Hematopoietic multipotent progenitor cell treated with erythropoietin and hydrocortisone succinate and interleukin-3 and kit ligand, for 17 days (in vitro differentiated cells): ENCODE data around the gene PIK3IP1.

Experiments
- DNase-seq: peaks from one replicate; pipeline ENCODE4 v3.0.0-alpha.2; 2015; ENCODE audit warnings: low spot score

Gene PIK3IP1

DNA sequence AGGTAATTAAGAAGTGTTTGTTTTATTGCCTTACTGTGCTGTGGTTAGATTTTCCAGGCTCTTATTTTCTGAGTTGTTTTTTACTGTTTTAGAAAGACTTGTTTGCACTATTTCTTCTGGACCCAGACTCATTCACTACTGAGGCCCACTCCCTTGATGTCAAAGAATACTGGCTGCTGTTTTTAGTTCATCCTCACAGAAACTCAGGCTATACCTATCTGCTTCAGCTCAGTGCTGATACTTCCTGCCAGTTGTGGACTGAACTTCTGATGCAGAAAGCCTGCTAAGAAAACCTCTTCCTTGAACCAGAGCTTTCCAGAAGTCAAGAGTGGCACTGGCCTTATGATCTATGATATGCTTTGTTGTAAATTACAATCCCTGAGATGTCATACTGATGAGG lies 15.9 kb upstream of the PIK3IP1 start:
- no peak for DNase-seq

DNA sequence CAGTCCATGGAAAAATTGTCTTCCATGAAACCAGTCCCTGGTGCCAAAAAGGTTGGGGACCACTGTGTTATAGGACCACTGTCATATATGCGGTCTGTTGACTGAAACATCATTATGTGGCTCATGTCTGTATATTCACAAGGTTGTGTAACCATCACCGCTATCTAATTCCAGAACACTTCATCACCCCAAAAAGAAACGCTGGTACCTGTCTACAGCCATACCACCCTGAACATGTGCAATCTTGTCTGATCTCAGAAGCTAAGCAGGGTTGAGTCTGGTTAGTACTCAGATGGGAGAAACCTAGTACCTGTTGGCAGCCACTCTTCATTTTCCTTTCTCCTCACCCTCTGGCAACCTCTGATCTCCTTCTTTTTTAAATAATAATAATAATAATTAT lies 12.9 kb upstream of the PIK3IP1 start:
- no peak for DNase-seq

DNA sequence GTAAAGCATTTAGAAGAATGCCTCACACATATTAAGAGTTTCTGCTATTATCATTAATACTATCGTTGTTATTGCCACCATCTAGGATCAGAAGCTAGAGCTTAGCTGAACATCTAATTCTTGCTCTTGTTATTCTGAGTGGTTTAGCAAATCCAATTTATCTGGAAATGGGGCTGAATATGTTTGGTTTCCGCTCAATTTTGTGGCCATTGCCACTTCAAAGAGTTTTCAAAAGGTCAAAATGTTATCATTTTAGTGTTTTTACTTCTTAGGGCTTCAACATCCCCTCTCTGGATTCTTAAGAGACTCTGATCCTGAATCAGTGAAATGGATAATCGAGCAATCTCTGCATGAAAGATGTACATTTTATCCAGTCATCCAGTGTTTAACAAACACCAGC lies 10.2 kb upstream of the PIK3IP1 start:
- no peak for DNase-seq

DNA sequence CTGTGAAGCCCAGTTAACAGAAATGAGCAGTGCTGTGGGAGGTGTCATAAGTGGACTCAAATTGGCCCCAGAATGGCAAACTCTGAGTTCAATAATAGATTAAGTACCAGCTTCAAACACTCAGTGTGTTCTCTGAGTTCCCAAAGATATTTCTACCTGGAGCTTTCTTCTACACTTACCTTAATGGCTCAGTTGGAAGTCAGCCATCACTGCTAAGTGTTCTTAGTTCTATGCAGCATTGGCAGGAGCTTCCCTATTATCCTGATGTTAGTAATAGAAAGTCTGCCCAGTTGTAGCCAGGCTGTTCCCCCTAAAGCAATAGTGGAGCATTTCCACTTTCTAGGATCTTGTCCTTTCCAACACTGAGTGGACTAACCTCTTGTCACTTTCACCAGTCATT lies 9.7 kb upstream of the PIK3IP1 start:
- DNase-seq = no peak

DNA sequence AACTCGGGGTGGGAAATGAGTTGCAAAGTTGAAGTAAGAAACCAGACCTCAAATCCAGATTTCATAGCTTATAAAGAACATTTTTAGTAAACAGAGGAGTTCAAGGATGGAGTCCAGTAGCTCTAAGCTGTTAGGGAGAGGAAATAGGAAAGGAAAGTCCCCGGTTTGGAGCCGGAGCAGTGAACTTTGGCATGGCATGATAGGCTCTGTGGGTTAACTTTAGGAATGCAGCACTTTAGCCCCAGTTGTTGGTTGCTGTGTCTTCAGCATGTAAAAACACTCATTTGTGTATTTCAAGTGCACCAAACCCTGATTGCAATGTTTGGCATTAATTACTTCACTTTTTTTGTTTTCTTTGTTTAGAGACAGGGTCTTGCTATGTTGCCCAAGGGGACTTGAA lies 8.6 kb upstream of the PIK3IP1 start:
- no peak for DNase-seq

DNA sequence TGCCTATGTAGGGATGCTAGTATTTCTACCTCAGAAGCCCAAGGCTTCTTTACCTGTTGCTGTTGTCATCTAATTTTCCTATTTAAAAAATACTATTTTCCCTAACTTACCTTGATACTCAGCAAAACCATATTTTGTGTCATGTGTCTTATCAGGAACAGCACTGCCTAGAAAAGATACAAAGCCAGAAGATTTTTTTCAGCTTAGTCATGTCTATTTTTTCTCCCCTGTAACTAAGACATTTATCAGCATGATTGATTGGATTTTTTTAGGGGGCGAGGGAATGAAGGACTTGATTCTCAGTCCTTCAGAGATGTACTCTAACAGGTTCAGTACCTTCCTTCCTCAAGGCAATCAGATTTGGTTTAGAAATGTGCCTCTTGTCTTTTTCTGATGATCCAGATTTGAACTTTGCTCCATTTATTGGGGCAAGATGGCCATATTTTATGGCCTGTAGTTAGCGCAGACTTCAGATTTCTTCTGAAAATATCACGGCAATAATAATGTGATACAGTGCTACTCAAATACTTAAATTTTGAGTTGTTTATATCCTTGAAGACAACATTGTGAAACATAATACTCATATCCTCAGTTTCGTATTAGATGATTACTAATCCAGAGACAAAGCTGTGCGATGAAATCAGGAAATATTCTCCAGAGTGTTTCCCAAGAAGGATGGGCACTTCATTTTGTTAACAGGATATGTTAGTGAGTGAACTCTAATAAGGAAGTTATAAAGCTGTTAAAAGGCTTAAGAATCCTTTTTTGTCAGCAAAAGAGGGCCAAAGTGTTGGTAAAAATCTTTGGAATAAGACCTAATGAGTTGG lies 3.8 kb upstream of the PIK3IP1 start:
- peak; percentile 42 for DNase-seq

DNA sequence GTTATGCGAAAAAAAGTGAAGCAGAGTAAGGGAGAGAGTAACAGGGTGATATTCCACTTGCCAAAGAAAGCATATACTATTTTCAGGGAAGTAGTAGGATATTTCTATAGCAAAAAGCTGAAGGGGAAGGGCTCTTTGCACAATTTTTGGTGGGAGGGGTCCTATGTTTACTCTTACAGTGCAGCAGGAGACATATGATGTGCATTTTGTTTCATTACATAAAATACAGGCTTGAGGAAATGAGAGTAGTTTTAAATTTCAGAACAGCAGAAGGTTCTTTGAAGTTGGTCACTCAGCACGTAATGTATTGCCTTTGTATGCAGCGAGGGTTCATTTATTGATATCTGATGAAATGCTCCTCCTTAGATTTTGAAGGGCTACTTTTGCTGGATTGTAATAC lies 3.1 kb upstream of the PIK3IP1 start:
- no peak for DNase-seq

DNA sequence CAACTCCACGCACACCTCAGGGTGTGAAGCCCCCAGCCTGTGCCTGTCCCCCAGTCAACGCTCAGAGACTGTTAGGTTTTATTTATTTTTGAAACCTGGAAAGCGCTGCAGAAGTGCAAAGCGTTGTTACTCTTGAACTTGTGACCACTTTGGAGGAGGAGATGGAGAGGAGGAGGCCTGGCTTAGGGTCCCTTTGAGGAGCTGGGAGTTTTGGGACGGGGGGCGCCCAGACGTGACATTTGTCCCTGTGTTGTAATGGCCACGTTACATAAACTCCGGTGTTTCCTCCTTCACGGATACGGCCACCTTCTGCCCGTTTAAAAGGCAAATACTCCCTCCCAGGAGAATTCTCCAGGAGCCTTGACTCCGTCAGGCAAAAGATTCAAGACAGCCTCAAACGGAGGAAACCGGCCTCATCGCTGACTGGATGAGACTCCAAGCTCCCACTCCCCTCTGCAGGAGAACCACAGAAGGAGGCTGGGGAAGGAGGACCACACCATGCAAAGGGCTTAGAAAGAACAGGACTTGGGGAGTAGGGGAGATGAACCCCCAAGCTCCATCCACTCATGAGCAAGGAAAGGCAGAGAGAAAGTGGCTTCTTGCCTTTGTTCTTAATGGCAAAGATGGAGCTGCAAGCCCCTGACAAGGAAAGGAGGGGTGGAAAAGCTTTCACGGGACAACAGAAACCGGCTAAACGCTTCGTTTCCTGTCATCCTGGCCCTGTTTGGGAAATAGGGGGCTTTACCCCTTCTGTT lies 630 bp downstream of the PIK3IP1 start:
- no peak for DNase-seq

DNA sequence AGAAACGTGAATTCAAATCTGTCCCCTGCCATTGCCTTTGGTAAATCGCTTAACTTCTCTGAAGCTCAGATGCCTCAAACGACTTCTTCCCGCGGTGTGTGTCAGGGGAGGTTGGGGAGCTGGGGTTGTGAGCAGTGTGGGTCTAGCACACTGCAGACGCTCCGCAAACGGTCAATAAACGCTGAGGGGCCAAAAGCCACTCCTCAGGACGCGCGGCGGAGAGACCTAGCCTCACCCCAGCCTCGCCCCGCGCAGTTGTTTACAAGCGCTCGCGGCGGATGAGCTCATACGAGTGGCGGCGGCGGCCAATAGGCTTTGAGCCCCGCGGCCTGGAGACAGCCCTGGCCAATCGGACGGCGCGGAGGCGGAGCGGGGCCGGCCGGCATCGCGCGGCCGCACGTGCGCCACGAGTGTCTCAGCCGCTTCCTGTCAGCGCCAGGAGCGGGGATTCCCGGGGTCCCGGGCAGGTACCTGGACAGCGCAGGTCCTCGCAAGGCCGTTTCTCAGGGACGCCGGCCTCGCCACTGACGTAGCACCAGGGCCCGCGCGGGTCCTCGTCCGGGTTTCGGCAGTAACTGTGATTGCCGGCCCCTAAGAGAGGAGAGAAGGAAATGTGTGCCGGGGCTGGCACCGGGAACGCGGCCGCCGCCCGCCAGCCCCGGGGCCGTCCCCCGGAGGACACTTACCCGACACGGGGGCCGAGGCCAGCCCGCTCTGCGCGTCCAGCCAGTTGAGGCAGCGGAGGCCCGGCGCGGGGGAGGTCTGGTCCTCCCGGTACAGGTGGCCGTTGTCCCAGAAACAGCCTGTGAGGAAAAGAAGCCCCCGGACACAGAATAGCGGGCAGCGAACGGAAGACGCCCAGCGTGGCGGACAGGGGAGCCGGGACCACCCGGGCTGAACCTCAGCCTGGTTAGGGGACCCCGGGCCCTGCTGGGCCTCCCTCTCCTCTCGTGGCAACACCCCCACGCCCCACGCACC lies 1.5 kb downstream of the PIK3IP1 start:
- peak; percentile 95 for DNase-seq

DNA sequence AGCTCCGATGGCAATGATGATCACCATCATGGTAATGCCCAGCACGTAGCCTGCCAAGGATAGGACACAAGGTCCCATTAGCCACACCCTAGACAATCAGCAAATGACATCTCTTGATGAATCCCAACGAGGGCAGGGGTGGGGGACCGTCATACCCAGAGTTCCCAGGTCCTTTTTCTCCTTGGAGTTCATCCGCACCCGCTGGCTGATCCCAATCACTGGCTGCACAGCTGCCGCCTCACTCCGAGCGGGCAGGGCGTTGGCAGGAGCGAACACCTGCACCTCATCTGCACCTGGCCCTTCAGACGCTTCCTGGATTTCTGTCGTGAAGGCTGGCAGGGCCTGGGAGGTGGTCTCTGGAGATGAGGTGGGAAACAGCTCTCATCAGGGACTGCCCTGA lies 2.9 kb downstream of the PIK3IP1 start:
- DNase-seq = no peak

DNA sequence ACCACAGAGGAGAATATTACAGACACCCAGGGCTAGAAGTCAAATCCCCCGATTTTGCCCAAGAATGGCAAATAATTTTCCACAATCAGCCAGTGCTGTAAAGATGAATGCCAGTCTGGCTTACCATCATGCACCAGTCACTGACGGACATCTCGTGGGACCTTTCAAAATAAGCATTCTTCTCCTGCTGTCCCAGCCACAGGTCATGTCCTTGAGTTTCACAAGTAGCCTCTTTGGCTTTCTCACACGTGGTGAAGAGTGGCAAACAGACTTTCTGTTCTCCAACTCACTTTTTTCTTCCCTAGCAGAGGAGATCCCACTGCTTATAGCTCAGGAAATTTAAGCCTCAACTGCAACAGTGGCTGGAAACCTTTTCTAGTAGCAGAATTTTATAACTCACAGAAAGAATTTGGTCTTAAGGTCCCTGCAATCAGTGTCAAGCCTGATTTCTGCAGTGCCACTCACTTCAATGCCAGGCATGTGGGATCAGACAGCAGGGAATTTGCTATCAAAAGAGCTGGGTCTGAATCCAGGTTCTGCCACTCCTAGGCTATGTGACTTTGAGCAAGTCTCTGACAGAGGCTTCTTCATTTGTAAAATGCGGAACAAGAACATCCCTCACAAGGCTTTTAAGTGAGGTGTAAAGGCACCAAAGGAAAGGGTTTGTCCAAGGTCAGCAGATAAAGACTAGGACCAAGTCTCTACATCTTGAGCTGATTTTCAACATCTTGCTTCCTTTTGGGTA lies 3.6 kb downstream of the PIK3IP1 start:
- DNase-seq = no peak

DNA sequence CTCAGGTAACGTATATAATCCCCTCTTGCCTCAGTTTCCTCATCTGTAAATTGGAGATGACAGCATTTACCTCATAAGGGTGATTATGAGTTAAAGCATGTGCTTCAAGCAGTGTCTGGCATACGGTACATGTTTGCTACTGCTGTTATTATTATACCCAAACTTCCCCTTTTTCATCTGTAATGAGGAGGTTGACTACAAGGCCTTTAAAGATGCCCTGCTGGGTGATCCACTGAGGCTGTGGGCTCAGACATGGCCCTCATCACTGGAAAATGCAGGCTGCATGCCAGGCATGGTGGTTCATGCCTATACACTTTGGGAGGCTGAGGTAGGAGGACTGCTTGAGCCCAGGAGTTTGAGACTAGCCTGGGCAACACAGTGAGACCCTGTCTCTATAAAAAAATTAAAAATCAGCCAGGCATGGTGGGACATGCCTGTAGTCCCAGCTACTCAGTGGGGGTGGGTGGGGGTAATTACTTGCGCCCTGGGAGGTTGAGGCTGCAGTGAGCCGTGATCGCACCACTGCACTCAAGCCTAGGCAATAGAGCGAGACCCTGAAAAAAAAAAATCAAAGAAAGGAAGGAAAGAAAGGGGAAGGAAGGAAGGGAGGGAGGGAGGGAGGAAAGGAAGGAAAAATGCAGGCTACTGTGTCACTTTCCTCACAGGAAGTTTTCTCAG lies 4.3 kb downstream of the PIK3IP1 start:
- no peak for DNase-seq

DNA sequence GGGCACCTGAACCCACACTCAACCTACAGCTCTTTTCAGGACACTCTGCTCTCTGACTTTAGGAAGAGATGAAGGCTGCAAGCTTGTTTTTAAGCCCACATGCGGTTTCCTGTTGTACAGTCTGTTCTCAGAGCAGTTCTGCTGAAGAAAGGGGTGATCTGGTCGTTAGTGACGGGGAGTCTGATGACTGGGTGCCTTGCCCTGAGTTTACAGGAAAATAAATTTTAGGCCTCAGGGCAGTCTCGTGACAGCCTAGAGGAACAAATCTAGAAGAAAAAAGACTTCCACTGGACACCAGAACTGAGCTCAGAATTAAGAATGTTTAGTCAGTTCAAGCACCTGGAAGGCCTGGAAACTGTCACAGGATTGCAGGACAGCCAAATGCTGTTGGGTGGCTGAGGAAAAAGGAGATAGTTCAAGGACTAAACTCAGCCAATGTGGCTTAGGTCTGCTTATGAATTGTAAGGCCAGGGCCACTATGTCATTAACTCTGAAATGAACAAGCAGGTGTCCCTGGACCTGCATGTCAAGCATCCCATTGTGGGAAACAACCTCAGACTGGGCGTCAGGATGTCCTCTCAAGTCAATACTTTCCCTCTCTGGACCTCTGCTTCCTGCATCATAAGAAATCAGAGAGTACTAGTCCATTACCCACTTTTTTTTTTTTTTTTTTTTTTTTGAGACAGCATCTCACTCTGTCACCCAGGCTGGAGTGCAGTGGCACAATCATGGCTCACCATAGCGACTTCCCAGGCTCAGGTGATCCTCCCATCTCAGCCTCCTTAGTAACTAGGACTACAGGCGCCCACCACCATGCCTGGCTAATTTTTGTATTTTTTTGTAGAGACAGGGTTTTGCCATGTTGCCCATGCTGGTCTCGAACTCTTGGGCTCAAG lies 5.7 kb downstream of the PIK3IP1 start:
- no peak for DNase-seq

DNA sequence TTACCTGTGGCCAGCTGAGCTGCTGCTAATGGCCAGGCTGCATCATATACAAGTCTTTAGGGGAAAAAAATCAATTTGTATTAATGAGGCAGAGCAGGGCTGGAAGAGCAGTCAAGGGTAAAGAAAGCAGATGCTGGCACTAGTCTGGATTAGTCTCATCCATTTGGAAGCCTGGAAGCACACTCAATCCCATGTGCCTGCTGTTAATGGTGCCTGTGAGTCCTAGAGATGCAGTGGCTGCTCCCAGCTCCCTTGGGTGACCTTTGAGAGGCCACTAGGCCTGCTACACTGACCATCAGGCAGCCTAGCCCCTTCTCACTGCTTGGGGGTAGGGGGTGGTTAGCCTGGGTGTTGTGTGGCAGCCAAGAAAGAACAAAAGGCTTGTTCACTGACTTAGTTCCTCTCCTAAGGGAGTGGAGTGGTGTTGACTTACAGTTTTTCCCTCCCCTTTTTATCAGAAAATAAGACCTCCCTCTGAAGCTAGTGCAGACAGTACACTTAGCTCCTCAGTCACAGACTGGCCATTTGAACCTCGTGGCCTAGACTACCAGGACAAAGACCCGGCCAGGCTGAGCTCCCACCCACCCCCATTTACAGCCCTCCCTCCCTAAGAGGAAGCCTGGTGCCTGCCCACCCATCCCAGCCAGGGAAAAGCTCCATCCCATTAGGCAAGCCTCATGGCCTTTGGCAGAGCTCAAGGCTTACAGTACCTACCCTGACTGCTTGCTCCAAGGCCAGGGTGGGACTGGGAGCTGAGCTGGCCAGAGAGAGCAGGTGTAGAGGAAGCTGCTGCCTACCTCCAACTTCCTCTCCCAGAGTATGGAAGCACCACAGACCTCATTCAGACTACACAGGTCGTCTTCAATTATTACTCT lies 7.8 kb downstream of the PIK3IP1 start:
- DNase-seq = no peak

DNA sequence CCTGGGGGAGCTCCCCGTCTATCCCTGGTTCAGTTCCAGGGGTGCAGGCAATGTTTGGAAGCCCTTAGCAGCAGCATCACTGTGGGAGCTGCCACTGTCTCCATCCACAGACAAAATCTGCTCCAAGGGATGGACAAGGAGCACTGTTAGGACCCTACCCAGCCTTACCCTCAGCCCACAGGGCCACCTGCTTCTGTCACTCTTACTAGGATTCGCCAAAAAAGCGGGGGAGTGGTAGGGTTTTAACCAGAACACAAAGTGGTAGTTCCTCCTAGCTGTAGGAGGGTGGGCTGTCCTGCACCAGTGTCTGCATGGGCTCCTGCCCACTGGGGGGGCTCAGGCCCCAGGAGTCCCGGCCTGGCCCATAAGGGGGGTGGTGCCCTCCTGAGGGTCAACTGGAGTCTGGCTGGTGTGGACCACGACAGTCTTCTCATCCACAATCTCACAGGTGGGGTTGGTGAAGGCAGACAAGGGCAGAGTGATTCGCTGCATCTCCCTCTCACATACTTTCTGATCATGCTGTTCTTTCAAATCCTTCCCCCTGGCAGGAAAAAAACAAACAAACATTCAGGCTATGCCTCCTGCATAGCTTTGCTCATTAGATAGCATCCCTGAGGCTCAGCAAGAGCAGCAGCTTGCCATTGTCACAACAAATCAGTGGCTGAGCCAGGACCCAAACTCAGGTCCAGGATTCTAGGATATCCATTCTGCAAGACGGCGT lies 9.4 kb downstream of the PIK3IP1 start:
- DNase-seq = no peak

DNA sequence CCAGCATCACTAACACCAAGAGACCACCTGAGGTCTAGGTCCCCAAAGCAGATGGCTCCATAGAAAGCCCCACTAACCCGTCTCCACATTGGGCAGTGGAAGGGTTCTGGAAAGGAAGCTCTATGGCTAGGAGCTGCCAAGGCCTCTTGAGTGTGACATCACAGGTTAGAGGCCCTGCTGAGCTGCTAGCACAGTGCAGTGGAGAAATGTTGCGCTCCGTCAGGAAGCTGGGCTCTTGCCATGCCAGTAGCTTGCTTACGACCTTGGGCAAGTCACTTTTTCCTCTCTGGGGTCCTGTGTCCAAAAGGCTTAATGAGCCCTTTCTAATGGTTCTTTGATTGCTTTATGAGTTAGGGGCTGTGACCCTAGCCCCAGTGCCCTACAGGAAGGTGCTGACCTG lies 10.6 kb downstream of the PIK3IP1 start:
- no peak for DNase-seq

DNA sequence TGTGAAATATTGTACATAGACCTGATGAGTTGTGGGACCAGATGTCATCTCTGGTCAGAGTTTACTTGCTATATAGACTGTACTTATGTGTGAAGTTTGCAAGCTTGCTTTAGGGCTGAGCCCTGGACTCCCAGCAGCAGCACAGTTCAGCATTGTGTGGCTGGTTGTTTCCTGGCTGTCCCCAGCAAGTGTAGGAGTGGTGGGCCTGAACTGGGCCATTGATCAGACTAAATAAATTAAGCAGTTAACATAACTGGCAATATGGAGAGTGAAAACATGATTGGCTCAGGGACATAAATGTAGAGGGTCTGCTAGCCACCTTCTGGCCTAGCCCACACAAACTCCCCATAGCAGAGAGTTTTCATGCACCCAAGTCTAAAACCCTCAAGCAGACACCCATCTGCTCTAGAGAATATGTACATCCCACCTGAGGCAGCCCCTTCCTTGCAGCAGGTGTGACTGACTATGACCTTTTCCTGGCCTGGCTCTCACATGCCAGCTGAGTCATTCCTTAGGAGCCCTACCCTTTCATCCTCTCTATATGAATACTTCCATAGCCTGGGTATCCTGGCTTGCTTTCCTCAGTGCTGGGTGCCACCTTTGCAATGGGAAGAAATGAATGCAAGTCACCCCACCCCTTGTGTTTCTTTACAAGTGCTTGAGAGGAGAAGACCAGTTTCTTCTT lies 12.3 kb downstream of the PIK3IP1 start:
- no peak for DNase-seq

DNA sequence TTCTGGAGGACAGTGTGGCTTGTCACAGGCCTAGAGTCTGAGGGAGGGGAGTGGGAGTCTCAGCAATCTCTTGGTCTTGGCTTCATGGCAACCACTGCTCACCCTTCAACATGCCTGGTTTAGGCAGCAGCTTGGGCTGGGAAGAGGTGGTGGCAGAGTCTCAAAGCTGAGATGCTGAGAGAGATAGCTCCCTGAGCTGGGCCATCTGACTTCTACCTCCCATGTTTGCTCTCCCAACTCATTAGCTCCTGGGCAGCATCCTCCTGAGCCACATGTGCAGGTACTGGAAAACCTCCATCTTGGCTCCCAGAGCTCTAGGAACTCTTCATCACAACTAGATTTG lies 13.0 kb downstream of the PIK3IP1 start:
- DNase-seq = no peak
